Measurements from ENCODE around the gene CALHM3. TPM values are rescaled to one million over a fixed set of nuclear protein-coding genes. Genes with fewer than 3 reads are reported as not detected.

Gene CALHM3
- total and polyA plus RNA-seq, 2 of the 13 experiments (the other 11 are each of a cell fraction or from before 2014, with no cell fraction given): not detected

- H3K4me2 ChIP-seq (ENCODE audit: low read depth, low read length): peak overlapping the region; percentile 15; the same call in 1 of the 2 replicates
- ChIA-PET CTCF (ENCODE audit: low intra/inter-chr PET ratio, low total read pairs) (no interaction called here), POLR2A (no interaction called here)
- no peaks in the 10 kb centered on the region for H3K36me3 ChIP-seq (replicated peaks in 1 of 2; ENCODE audit: control insufficient read depth in 1 of 2, insufficient read depth in 2 of 2, low read length in 2 of 2)
- no peak overlapping the region for H3K9ac ChIP-seq (ENCODE audit: insufficient read depth, low read depth, low read length)
- no peaks in the 10 kb centered on the region for H4K20me1 ChIP-seq (ENCODE audit: insufficient read depth, low read length)
- H3K27me3 ChIP-seq (ENCODE audit: control insufficient read depth in 1 of 2, insufficient read depth in 2 of 2, low read length in 2 of 2): peaks cover 3 to 31% of the 10 kb centered on the region in 2 experiments; a peak in 3 of 5 replicates
- no peak overlapping the region for H2AFZ ChIP-seq (ENCODE audit: low read length)
- BruUV-seq (replicated peaks): no TSS peak
- no peak for ATAC-seq
- H3K4me1 ChIP-seq (ENCODE audit: insufficient read depth, low read length): peaks cover 23% of the 10 kb centered on the region
- H3K27ac ChIP-seq (ENCODE audit: extremely low read length, insufficient read depth, low read length): no peak overlapping the region
- H3K9me3 ChIP-seq (ENCODE audit: low read length): no peaks in the 10 kb centered on the region
- H3K4me3 ChIP-seq (replicated peaks in 1 of 3; ENCODE audit: insufficient read depth in 1 of 3, low read depth in 2 of 3, low read length in 3 of 3): no peak overlapping the region
- in situ Hi-C loops (cut with HindIII; ENCODE audit: extremely low pct_ligation_motif_present, low pct_unique_long_range_greater_than_20kb) (no loop called here), intact Hi-C loops (cut with micrococcal nuclease; ENCODE audit: unreplicated experiment) (no loop called here)
- 50% methylated on average over 2 of the region's 2 CpGs for WGBS (ENCODE audit: low lambda C conversion rate)
- FAIRE-seq: no peak
- no peak for DNase-seq (ENCODE audit: low spot score)
- H3K79me2 ChIP-seq (ENCODE audit: insufficient read depth, low read length): no peaks in the 10 kb centered on the region
- no peak for TF ChIP-seq ZNF446 (CRISPR knock-in tag; IDR thresholded peaks at IDR 0.05)
Observed at GRCh38 chr10:103472005-103472404, 7.0 kb downstream of the CALHM3 start.

GRCh38 chr10:103470761-103471653 lies 8.0 kb downstream of the CALHM3 start:
- Histone ChIP-seq H3K4me2 (ENCODE audit: low read depth, low read length) (no peak overlapping the region; the same call in 1 of the 2 replicates), H3K9me3 (ENCODE audit: low read length) (no peaks in the 10 kb centered on the region), H2AFZ (ENCODE audit: low read length) (no peak overlapping the region), H3K27me3 (ENCODE audit: control insufficient read depth in 1 of 2, insufficient read depth in 2 of 2, low read length in 2 of 2) (peaks cover 3 to 34% of the 10 kb centered on the region in 2 experiments; a peak in 3 of 5 replicates), H3K36me3 (replicated peaks in 1 of 2; ENCODE audit: control insufficient read depth in 1 of 2, insufficient read depth in 2 of 2, low read length in 2 of 2) (no peaks in the 10 kb centered on the region), H3K27ac (ENCODE audit: extremely low read length, insufficient read depth, low read length) (no peak overlapping the region), H4K20me1 (ENCODE audit: insufficient read depth, low read length) (no peaks in the 10 kb centered on the region), H3K9ac (ENCODE audit: insufficient read depth, low read depth, low read length) (no peak overlapping the region), H3K79me2 (ENCODE audit: insufficient read depth, low read length) (no peaks in the 10 kb centered on the region), H3K4me1 (ENCODE audit: insufficient read depth, low read length) (peaks cover 18% of the 10 kb centered on the region), H3K4me3 (replicated peaks in 1 of 3; ENCODE audit: insufficient read depth in 1 of 3, low read depth in 2 of 3, low read length in 3 of 3) (no peak overlapping the region; a peak in 1 of 6 replicates)
- DNase-seq (ENCODE audit: low spot score) (no peak), FAIRE-seq (no peak), ATAC-seq (peak; percentile 55)
- in situ Hi-C loops (cut with HindIII; ENCODE audit: extremely low pct_ligation_motif_present, low pct_unique_long_range_greater_than_20kb) (no loop called here), intact Hi-C loops (cut with micrococcal nuclease; ENCODE audit: unreplicated experiment) (no loop called here)
- 25% methylated on average over 11 of the region's 14 CpGs for WGBS (ENCODE audit: low lambda C conversion rate)
- POLR2A ChIA-PET: no interaction called here
- no TSS peak for BruUV-seq (replicated peaks)
- CTCF ChIA-PET (ENCODE audit: low intra/inter-chr PET ratio, low total read pairs): no interaction called here
- no peak for TF ChIP-seq SUZ12 (IDR thresholded peaks at IDR 0.05; ENCODE audit: low read depth, low read length)
- no peak for TF ChIP-seq ZKSCAN1 (IDR thresholded peaks at IDR 0.05; ENCODE audit: low read length)
- TF ChIP-seq MED8 (CRISPR knock-in tag; IDR thresholded peaks at IDR 0.05; ENCODE audit: insufficient replicate concordance): no peak
- TF ChIP-seq ZNF749 (CRISPR knock-in tag; IDR thresholded peaks at IDR 0.05; ENCODE audit: borderline replicate concordance): no peak
- no peak for TF ChIP-seq MAX (IDR thresholded peaks at IDR 0.05)
- no peak for TF ChIP-seq ZNF567 (CRISPR knock-in tag; IDR thresholded peaks at IDR 0.05; ENCODE audit: borderline replicate concordance)
- peak; percentile 79 for TF ChIP-seq FOSL2 (CRISPR knock-in tag; IDR thresholded peaks at IDR 0.05)
- TF ChIP-seq KLF6 (CRISPR knock-in tag; IDR thresholded peaks at IDR 0.05): no peak
- TF ChIP-seq CENPBD1 (CRISPR knock-in tag; IDR thresholded peaks at IDR 0.05; ENCODE audit: borderline replicate concordance, low read depth): no peak
- TF ChIP-seq ZBTB42 (CRISPR knock-in tag; IDR thresholded peaks at IDR 0.05): no peak
- no peak for TF ChIP-seq HMGXB3 (CRISPR knock-in tag; IDR thresholded peaks at IDR 0.05; ENCODE audit: borderline replicate concordance)
- TF ChIP-seq ZNF20 (CRISPR knock-in tag; IDR thresholded peaks at IDR 0.05): no peak
